HL-60/S4 treated with retinoic acid at 250 ng/mL for 4 days and 3 days (cell line): ENCODE results near the gene UTS2R.
"Not testable (repeated sequence)": the region's sequence is repeated elsewhere in the genome, so short reads cannot be mapped to it uniquely, and the experiment has no call there.

Experiments
- in situ Hi-C: fragments of 300-500 bp; cut with MboI; formaldehyde crosslinking; loops from 2 replicates; pipeline ENCODE4 v1.7.0; 2022; ENCODE audit warnings: low sequenced_read_pairs

Gene UTS2R

GRCh38 chr17:82334204-82334621, 37.4 kb upstream of the UTS2R start:
- in situ Hi-C loops = no loop called here

GRCh38 chr17:82334622-82335394, 36.8 kb upstream of the UTS2R start:
- in situ Hi-C loops = no loop called here

GRCh38 chr17:82338858-82339633, 32.5 kb upstream of the UTS2R start:
- in situ Hi-C loops = no loop called here

- in situ Hi-C loops = no loop called here
Measured at GRCh38 chr17:82339634-82340580, 31.7 kb upstream of the UTS2R start.

GRCh38 chr17:82342361-82343079, 29.0 kb upstream of the UTS2R start:
- in situ Hi-C loops = no loop called here

GRCh38 chr17:82343560-82343959, 28.0 kb upstream of the UTS2R start:
- in situ Hi-C loops = no loop called here

GRCh38 chr17:82344175-82344907, 27.2 kb upstream of the UTS2R start:
- in situ Hi-C loops = no loop called here

- in situ Hi-C loops = no loop called here
Measured at GRCh38 chr17:82345151-82345976, 26.2 kb upstream of the UTS2R start.

- in situ Hi-C loops = no loop called here
Measured at GRCh38 chr17:82346342-82347300, 24.9 kb upstream of the UTS2R start.

- in situ Hi-C loops = not testable (repeated sequence)
Measured at GRCh38 chr17:82347994-82348393, 23.6 kb upstream of the UTS2R start.

- in situ Hi-C loops = no loop called here
Measured at GRCh38 chr17:82348434-82348833, 23.1 kb upstream of the UTS2R start.

GRCh38 chr17:82348866-82349265, 22.7 kb upstream of the UTS2R start:
- in situ Hi-C loops = no loop called here

GRCh38 chr17:82349287-82349701, 22.3 kb upstream of the UTS2R start:
- in situ Hi-C loops = no loop called here

GRCh38 chr17:82350182-82351030, 21.2 kb upstream of the UTS2R start:
- in situ Hi-C loops = loop anchor here (5.0 kb wide), 1 partner anchor 57 kb away; no protein-coding TSS in a partner anchor

GRCh38 chr17:82351254-82351712, 20.3 kb upstream of the UTS2R start:
- in situ Hi-C loops = loop anchor here (5.0 kb wide), 1 partner anchor 56 kb away; no protein-coding TSS in a partner anchor

- in situ Hi-C loops = loop anchor here (5.0 kb wide), 1 partner anchor 55 kb away; no protein-coding TSS in a partner anchor
Measured at GRCh38 chr17:82351713-82352488, 19.7 kb upstream of the UTS2R start.
